ENCODE results near the gene KDM3B.
"Not testable (repeated sequence)": the region's sequence is repeated elsewhere in the genome, so short reads cannot be mapped to it uniquely, and the experiment has no call there.

KDM3B gene

DNA sequence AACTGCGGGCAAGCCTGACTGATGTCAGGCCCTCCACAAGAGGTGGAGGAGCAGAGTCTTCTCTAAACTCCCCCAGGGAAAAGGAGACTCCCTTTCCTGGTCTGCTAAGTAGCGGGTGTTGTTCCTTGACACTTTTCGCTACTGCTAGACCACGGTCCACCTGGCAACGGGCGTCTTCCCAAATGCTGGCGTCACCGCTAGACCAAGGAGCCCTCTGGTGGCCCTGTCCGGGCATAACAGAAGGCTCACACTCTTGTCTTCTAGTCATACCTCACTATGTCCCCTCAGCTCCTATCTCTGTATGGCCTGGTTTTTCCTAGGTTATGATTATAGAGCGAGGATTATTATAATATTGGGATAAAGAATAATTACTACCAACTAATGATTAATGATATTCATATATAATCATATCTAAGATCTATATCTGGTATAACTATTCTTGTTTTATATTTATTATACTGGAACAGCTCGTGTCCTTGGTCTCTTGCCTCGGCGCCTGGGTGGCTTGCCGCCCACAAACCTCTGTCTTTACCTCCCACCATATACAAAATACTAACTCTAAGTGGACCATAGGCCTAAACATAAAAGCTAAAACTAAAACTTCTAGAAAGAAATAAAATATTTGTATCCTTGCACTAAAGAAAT is 58.6 kb downstream of the KDM3B start:
- H3K4me3 ChIP-seq (ENCODE audit: low read length); H3K4me1 ChIP-seq (ENCODE audit: insufficient read depth, low read length); H3K27ac ChIP-seq (ENCODE audit: low read depth, low read length); H3K9ac ChIP-seq (ENCODE audit: low read depth, low read length); H3K27me3 ChIP-seq (ENCODE audit: insufficient read depth, low read length); H3K9me3 ChIP-seq (ENCODE audit: insufficient read depth, low read depth, low read length): not testable (repeated sequence)
- peaks cover 68% of the 10 kb centered on the region for H3K36me3 ChIP-seq (ENCODE audit: insufficient read depth, low read length)
- 83% methylated on average over 13 of the region's 14 CpGs for WGBS

DNA sequence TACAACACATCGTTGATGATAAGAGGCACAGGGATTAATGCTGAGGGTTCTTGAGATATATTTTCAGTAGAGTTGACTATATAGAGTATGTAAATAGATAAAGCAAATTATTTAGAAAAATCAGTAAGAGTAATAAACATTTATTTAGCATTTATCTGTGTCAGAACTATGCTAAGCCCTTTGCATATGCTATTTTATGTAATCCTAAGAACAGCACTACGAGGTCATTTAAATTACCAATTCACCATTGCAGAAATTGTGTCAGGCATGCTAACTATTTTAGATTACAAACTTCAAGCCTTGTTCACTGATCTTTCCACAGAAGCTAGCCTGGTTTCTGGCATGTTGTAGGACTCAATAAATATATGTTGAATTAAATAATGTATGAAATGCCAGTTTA is 66.0 kb downstream of the KDM3B start:
- Histone ChIP-seq H3K4me3 (ENCODE audit: low read length) (no peak overlapping the region), H3K27me3 (ENCODE audit: insufficient read depth, low read length) (no peaks in the 10 kb centered on the region), H3K9me3 (ENCODE audit: insufficient read depth, low read depth, low read length) (no peaks in the 10 kb centered on the region), H3K27ac (ENCODE audit: low read depth, low read length) (no peak overlapping the region), H3K4me1 (ENCODE audit: insufficient read depth, low read length) (no peaks in the 10 kb centered on the region), H3K36me3 (ENCODE audit: insufficient read depth, low read length) (peaks cover 91% of the 10 kb centered on the region), H3K9ac (ENCODE audit: low read depth, low read length) (no peak overlapping the region)
- 99% methylated on average over 2 of the region's 2 CpGs for WGBS

DNA sequence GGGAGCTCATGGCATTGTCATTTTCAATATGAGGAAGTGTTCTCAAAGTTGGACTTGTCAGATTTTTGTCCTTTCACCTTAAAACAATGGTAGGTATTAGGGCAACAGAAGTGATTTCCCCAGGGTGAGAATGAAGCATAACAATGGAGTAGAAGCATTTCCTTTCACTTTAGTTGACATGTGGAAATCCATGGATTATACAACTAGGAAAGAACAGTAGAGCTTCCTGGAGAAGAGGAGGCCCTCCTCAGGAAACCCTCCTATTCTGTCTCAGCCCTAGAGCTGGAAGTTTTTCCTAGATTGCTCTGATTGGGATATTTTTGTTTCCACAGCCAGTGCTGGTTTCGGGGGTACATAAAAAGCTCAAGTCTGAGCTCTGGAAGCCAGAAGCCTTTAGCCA is 72.6 kb downstream of the KDM3B start:
- H3K36me3 ChIP-seq (ENCODE audit: insufficient read depth, low read length), result peaks cover 95% of the 10 kb centered on the region
- H3K27me3 ChIP-seq (ENCODE audit: insufficient read depth, low read length), result no peaks in the 10 kb centered on the region
- no peak overlapping the region for H3K27ac ChIP-seq (ENCODE audit: low read depth, low read length)
- H3K9ac ChIP-seq (ENCODE audit: low read depth, low read length), result no peak overlapping the region
- WGBS, result 86% methylated on average over 1 of the region's 1 CpG
- H3K4me3 ChIP-seq (ENCODE audit: low read length), result no peak overlapping the region
- H3K4me1 ChIP-seq (ENCODE audit: insufficient read depth, low read length), result no peaks in the 10 kb centered on the region
- H3K9me3 ChIP-seq (ENCODE audit: insufficient read depth, low read depth, low read length), result no peaks in the 10 kb centered on the region

DNA sequence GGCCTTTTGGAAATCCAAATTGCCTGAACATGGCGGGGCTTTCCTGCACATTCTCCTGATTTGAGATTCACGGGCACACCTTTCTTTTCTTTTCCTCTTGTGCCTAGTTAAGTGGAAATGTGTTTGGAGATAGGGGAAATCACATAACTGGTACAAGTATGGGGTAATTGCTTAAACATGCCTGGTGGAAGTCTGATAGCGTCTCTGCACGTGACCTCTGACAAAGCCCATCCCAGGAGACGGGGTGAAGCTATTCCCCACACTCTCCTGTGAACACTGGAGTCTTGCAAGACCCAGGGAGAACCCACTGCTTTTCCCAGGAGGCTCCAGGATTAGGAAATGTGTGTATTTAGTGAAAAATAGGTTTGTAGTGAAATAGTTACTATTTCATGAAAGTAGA is 83.5 kb downstream of the KDM3B start:
- H3K9me3 ChIP-seq (ENCODE audit: insufficient read depth, low read depth, low read length), result no peaks in the 10 kb centered on the region
- H3K9ac ChIP-seq (ENCODE audit: low read depth, low read length), result no peak overlapping the region
- H3K27ac ChIP-seq (ENCODE audit: low read depth, low read length), result no peak overlapping the region
- no peaks in the 10 kb centered on the region for H3K27me3 ChIP-seq (ENCODE audit: insufficient read depth, low read length)
- no peak overlapping the region for H3K4me3 ChIP-seq (ENCODE audit: low read length)
- peaks cover 50% of the 10 kb centered on the region for H3K36me3 ChIP-seq (ENCODE audit: insufficient read depth, low read length)
- WGBS, result 93% methylated on average over 5 of the region's 5 CpGs
- H3K4me1 ChIP-seq (ENCODE audit: insufficient read depth, low read length), result peaks cover 14% of the 10 kb centered on the region

DNA sequence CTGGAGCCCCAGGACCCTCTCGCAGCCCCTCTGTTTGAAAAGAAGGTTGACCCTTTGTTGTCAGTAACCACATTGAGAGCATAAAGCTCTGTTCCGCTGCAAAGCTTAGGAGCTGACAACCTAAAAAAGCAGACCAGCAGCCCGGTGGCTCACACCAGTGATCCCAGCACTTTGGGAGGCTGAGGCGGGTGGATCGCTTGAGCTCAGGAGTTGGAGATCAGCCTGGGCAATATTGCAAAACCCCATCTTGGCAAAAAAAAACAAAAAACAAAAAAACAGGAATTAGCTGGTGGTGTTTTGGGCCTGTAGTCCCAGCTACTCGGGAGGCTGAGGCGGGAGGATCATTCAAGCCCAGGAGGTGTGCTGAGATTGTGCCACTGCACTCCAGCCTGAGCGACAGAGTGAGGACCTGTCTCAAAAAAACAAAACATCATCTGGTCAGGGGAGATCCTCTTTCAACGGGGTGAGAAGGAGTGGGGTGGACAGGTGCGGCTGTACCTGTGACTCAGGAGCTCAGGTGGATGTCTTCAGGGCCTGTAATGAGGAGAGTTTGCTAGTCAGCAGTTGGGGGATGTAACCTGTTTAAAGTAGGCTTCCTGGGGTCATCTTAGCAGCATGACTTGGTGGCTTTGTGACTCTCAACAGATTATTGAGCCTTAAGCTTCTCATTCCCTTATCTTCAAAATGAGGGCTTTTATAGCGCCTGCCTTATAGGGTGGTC is 85.7 kb downstream of the KDM3B start:
- H3K27ac ChIP-seq (ENCODE audit: low read depth, low read length), result peak overlapping the region; percentile 2; the same call in 1 of the 2 replicates
- no peaks in the 10 kb centered on the region for H3K9me3 ChIP-seq (ENCODE audit: insufficient read depth, low read depth, low read length)
- WGBS, result 82% methylated on average over 11 of the region's 11 CpGs
- peak overlapping the region; percentile 65 for H3K9ac ChIP-seq (ENCODE audit: low read depth, low read length)
- H3K36me3 ChIP-seq (ENCODE audit: insufficient read depth, low read length), result peaks cover 33% of the 10 kb centered on the region
- H3K4me1 ChIP-seq (ENCODE audit: insufficient read depth, low read length), result peaks cover 14% of the 10 kb centered on the region
- peak overlapping the region; percentile 78 for H3K4me3 ChIP-seq (ENCODE audit: low read length)
- no peaks in the 10 kb centered on the region for H3K27me3 ChIP-seq (ENCODE audit: insufficient read depth, low read length)

DNA sequence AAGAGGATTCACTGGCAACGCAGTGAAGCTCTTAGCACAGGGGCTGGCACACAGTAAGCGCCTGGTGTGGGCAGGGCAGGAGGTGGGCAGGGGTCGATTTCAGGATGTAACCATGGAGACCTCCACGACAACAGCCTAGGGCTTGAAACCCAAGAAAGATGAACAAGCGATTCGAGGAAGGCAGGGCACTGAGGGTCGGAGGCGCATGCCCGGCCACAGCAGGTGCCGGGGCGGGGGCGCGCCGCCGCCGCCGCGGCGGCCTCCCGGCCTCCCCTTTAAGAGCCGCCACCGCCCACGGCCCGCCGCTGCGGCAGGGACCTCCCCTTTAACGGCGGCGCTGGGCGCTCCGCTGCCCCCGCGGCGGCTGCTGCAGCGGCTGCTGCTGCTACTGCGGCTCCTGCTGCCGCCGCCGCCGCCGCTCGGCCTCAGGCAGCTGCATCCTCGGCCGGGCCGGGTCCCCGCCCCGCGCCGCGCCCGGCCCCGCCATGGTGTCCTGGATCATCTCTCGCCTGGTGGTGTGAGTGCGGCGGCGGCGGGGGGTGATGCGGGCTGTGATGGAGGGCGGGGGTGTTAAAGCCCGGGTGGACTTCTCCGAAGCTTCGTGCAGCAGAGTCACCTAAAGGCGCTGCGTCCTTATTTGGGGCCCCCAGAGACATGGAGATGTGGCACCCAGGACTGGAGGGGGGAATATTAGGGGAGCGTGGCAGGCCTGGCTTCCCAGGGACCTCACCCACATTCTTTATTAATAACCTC is 86.4 kb downstream of the KDM3B start, which contains the start of gene REEP2:
Gene REEP2 (plus strand): TSS at position 334 of the 753 bp plus-strand sequence. CDS start 152 bp downstream, at position 486.
- no peaks in the 10 kb centered on the region for H3K27me3 ChIP-seq (ENCODE audit: insufficient read depth, low read length)
- peaks cover 14% of the 10 kb centered on the region for H3K4me1 ChIP-seq (ENCODE audit: insufficient read depth, low read length)
- peaks cover 26% of the 10 kb centered on the region for H3K36me3 ChIP-seq (ENCODE audit: insufficient read depth, low read length)
- H3K9ac ChIP-seq (ENCODE audit: low read depth, low read length), result peak within 1 kb of the TSS; percentile 65
- H3K27ac ChIP-seq (ENCODE audit: low read depth, low read length), result peak within 1 kb of the TSS; percentile 2; the same call in 1 of the 2 replicates
- WGBS, result under 1% methylated on average over 64 of the region's 65 CpGs
- peak within 1 kb of the TSS; percentile 78 for H3K4me3 ChIP-seq (ENCODE audit: low read length)
- no peaks in the 10 kb centered on the region for H3K9me3 ChIP-seq (ENCODE audit: insufficient read depth, low read depth, low read length)

DNA sequence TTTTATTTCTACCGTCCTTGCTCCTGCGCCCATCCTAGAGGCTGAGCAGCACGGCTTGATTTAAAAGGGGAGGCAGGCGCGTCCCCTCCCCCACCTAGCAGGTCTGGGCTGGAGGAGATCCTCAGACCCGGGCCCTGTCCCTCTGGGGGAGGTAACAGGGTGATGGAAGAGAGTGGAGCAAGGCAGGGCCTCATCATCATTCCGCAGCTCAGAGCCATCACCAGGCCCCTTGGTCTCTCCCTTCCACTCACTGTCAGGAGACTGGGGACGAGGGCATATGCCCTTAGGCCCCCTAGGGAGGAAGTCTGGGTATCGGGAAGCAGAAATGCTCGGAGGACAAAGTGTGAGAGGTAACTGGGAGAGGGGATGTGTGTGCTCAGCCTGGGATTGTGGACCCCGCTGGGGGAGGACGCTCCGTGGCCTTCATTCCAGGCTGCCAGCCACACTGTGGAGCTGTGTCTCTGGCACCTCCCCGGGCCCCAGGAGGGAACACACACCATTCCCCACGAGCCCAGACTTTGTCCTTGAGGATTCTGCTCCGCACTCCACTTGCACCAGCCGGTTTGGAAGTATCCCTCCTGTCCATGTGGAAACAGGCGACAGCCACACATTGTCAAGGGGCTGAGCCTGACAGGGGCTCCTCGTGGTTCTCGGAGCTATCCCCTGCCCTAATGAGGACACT is 87.1 kb downstream of the KDM3B start:
- H3K4me3 ChIP-seq (ENCODE audit: low read length), result peak overlapping the region; percentile 78
- peaks cover 14% of the 10 kb centered on the region for H3K4me1 ChIP-seq (ENCODE audit: insufficient read depth, low read length)
- WGBS, result 27% methylated on average over 19 of the region's 20 CpGs
- H3K27me3 ChIP-seq (ENCODE audit: insufficient read depth, low read length), result no peaks in the 10 kb centered on the region
- no peaks in the 10 kb centered on the region for H3K9me3 ChIP-seq (ENCODE audit: insufficient read depth, low read depth, low read length)
- H3K36me3 ChIP-seq (ENCODE audit: insufficient read depth, low read length), result peaks cover 21% of the 10 kb centered on the region
- H3K9ac ChIP-seq (ENCODE audit: low read depth, low read length), result peak overlapping the region; percentile 65
- H3K27ac ChIP-seq (ENCODE audit: low read depth, low read length), result no peak overlapping the region

DNA sequence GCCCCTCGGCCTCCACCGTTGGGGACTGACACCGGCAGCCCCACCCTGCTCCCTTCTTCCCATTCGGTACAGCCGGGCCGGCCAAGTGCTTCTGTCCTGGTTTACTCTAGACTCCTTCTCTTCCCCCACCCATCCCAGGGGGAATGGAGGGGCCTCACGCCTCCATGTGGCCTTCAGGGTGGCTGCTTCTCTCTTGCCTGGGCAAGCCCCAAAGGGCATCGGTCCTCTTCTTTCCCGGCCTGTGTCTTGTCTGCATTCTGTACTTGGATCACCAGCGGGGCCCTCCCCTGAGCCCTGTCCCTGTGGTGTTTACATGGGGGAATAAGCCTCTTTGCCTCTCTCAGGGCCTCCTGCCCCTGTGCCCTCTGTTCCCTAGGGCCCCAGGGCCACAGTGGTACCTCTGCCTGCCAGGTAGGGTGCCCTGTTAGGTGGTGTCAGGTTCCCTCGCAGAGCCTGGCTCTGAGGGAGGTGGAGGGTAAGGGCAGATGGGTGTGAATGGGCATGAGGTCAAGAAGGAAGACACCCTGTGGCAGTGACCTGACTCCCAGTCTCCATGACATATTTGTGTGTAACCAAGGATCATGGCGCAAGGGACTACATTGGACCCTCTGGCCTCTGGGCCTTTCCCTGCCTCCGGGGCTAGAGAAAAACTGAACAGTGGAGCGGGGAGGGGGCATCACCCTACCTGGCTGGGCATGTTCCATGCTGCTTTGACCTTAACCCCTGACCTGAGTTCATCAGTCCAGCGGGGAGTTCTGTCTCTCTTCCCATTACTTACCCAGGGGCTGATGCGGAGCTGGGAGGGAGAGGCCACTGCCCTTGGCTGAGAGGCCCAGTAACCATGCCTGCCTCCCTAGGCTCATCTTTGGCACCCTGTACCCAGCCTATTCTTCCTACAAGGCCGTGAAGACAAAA is 87.9 kb downstream of the KDM3B start:
- Histone ChIP-seq H3K27me3 (ENCODE audit: insufficient read depth, low read length) (no peaks in the 10 kb centered on the region), H3K27ac (ENCODE audit: low read depth, low read length) (no peak overlapping the region), H3K36me3 (ENCODE audit: insufficient read depth, low read length) (peaks cover 13% of the 10 kb centered on the region), H3K9ac (ENCODE audit: low read depth, low read length) (no peak overlapping the region), H3K4me1 (ENCODE audit: insufficient read depth, low read length) (peaks cover 14% of the 10 kb centered on the region), H3K9me3 (ENCODE audit: insufficient read depth, low read depth, low read length) (no peaks in the 10 kb centered on the region), H3K4me3 (ENCODE audit: low read length) (peak overlapping the region; percentile 78)
- 71% methylated on average over 16 of the region's 17 CpGs for WGBS

DNA sequence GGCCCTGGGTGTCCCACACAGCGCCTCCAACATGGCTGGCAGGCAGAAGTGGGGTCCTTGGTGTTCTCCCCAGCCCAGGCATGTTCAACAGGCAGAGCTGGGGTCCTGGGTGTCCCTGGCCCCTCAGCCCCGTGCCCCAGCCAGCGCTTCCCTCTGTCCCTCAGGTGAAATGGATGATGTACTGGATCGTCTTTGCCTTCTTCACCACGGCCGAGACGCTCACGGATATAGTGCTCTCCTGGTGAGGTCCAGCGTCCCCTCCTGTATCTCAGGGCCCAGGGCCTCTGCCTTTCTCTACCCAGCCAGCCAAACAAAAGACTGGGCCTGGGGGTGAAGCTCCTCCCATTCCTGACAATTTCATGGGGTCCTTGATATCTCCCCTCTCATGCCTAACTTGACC is 88.7 kb downstream of the KDM3B start:
- H3K4me3 ChIP-seq (ENCODE audit: low read length), result no peak overlapping the region
- H3K27me3 ChIP-seq (ENCODE audit: insufficient read depth, low read length), result no peaks in the 10 kb centered on the region
- H3K36me3 ChIP-seq (ENCODE audit: insufficient read depth, low read length), result peaks cover 5% of the 10 kb centered on the region
- peaks cover 14% of the 10 kb centered on the region for H3K4me1 ChIP-seq (ENCODE audit: insufficient read depth, low read length)
- H3K9me3 ChIP-seq (ENCODE audit: insufficient read depth, low read depth, low read length), result no peaks in the 10 kb centered on the region
- no peak overlapping the region for H3K9ac ChIP-seq (ENCODE audit: low read depth, low read length)
- 90% methylated on average over 9 of the region's 9 CpGs for WGBS
- H3K27ac ChIP-seq (ENCODE audit: low read depth, low read length), result no peak overlapping the region

DNA sequence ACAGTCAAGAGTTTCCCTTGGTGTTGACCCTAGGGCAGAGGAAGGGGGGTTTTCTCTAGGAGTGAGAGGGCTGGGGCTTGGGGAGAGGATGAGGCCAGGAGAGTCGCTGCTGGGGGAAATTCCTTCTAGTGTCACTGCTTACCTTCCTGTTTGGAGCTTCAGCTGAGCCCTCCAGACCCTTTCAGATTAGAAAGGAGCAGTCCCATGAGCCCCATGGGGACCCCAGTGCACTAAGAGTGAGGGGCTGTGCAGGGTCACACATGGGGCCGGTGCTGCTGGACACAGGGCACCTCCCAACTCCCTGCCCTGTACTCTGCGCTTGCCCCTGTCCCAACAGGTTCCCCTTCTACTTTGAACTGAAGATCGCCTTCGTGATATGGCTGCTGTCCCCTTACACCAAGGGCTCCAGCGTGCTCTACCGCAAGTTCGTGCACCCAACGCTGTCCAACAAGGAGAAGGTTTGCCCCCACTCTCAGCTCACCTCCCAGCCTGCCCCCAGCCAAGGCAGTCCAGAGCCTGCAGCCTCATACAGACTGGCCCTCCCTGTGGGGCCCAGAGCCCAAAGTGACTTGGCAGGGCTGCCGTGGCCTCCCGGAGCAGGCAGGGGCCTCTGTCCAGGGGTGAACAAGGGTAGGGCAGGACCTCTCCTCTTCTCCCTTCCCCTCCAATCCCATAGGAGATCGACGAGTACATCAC is 91.7 kb downstream of the KDM3B start:
- Histone ChIP-seq H3K4me1 (ENCODE audit: insufficient read depth, low read length) (peaks cover 14% of the 10 kb centered on the region; the same call in 1 of the 2 replicates), H3K9me3 (ENCODE audit: insufficient read depth, low read depth, low read length) (no peaks in the 10 kb centered on the region), H3K4me3 (ENCODE audit: low read length) (no peak overlapping the region), H3K9ac (ENCODE audit: low read depth, low read length) (no peak overlapping the region), H3K27me3 (ENCODE audit: insufficient read depth, low read length) (no peaks in the 10 kb centered on the region), H3K27ac (ENCODE audit: low read depth, low read length) (no peak overlapping the region), H3K36me3 (ENCODE audit: insufficient read depth, low read length) (no peaks in the 10 kb centered on the region)
- 95% methylated on average over 13 of the region's 13 CpGs for WGBS

All from HUES64 (cell line).